Kidney glomerular epithelial cell (primary cell): ENCODE data around the gene SEZ6L2.
"Not testable (repeated sequence)": the region's sequence is repeated elsewhere in the genome, so short reads cannot be mapped to it uniquely, and the experiment has no call there.

Source experiments
- DNase-seq: peaks from one replicate; lab custom pipeline; 2025; lab: John Stamatoyannopoulos, UW

Gene SEZ6L2

GRCh38 chr16:29899516-29900101 is at the start of gene SEZ6L2:
Gene SEZ6L2 (minus strand): TSS chr16:29899550. CDS start chr16:29899019, 531 bp downstream.
- DNase-seq: peak; percentile 91

- DNase-seq: no peak
Observed at GRCh38 chr16:29947897-29948296, 48.5 kb upstream of the SEZ6L2 start.

GRCh38 chr16:29943846-29944799 is 44.8 kb upstream of the SEZ6L2 start:
- DNase-seq: peak; percentile 100

GRCh38 chr16:29940656-29941055 is 41.3 kb upstream of the SEZ6L2 start:
- DNase-seq: no peak

- not testable (repeated sequence) for DNase-seq
Observed at GRCh38 chr16:29931750-29932149, 32.4 kb upstream of the SEZ6L2 start.

- no peak for DNase-seq
Observed at GRCh38 chr16:29927070-29927905, 27.9 kb upstream of the SEZ6L2 start.

- no peak for DNase-seq
Observed at GRCh38 chr16:29926711-29927052, 27.3 kb upstream of the SEZ6L2 start.

GRCh38 chr16:29925781-29926710 is 26.7 kb upstream of the SEZ6L2 start, which contains the start of gene KCTD13:
Gene KCTD13 (minus strand): TSS chr16:29926226. CDS start chr16:29926033, 193 bp downstream.
- DNase-seq: peak; percentile 61

- DNase-seq: no peak
Observed at GRCh38 chr16:29925105-29925756, 25.9 kb upstream of the SEZ6L2 start.

GRCh38 chr16:29922986-29923501 is 23.7 kb upstream of the SEZ6L2 start:
- DNase-seq: no peak

GRCh38 chr16:29922326-29922725 is 23.0 kb upstream of the SEZ6L2 start:
- DNase-seq: no peak

GRCh38 chr16:29921034-29921385 is 21.7 kb upstream of the SEZ6L2 start:
- DNase-seq: no peak

- no peak for DNase-seq
Observed at GRCh38 chr16:29920288-29921033, 21.1 kb upstream of the SEZ6L2 start.

GRCh38 chr16:29916979-29917378 is 17.6 kb upstream of the SEZ6L2 start:
- DNase-seq: no peak

- peak; percentile 61 for DNase-seq
Observed at GRCh38 chr16:29915590-29916247, 16.4 kb upstream of the SEZ6L2 start.

GRCh38 chr16:29913514-29913913 is 14.2 kb upstream of the SEZ6L2 start:
- no peak for DNase-seq

- no peak for DNase-seq
Observed at GRCh38 chr16:29912087-29912486, 12.7 kb upstream of the SEZ6L2 start.

- DNase-seq: no peak
Observed at GRCh38 chr16:29911676-29912010, 12.3 kb upstream of the SEZ6L2 start.
